ENCODE data around the gene B3GAT1. TPM values are rescaled to one million over a fixed set of nuclear protein-coding genes. Genes with fewer than 3 reads are reported as not detected.

B3GAT1 gene
- total and polyA plus RNA-seq, 2 of the 13 experiments (the other 11 are each of a cell fraction or from before 2014, with no cell fraction given): not detected

DNA sequence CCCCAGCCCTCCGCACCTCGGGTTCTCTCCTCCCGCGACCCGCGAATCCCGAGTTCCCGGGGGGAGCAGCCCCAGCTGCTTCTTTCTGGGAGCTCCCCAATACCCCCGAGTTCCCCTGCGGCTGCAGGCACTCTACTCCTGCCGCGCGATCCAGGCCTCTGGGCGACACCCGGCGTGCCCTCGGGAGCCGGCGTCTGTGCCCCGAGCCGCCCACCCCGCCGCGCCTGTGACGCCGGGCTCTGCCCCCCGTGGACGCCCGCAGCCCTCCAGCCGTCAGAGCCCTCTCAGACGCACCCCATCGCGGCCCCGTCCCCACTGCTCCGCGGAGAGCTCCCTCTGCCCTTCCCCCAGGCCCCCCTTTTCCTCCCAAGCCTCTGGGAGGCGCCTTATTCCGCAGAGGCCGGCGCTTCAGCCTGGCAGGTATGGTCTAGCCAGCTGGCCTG, 79.8 kb downstream of the B3GAT1 start (continued):
- peak; percentile 2; the same call in 1 of the 2 replicates for TF ChIP-seq ZNF687 (CRISPR knock-in tag; IDR thresholded peaks at IDR 0.05)

- 13% methylated on average over 13 of the region's 80 CpGs for WGBS (ENCODE audit: low lambda C conversion rate)
- intact Hi-C loops (cut with micrococcal nuclease; ENCODE audit: unreplicated experiment): no loop called here
- Histone ChIP-seq H3K4me3 (replicated peaks in 1 of 3; ENCODE audit: insufficient read depth in 1 of 3, low read depth in 2 of 3, low read length in 3 of 3) (peak within 1 kb of the TSS; percentile 34 to 52 (median 35); a peak in 4 of 6 replicates), H3K4me1 (ENCODE audit: insufficient read depth, low read length) (peaks cover 16% of the 10 kb centered on the region), H2AFZ (ENCODE audit: low read length) (no peak within 1 kb of the TSS), H3K79me2 (ENCODE audit: insufficient read depth, low read length) (no peaks in the 10 kb centered on the region), H3K4me2 (ENCODE audit: low read depth, low read length) (peak within 1 kb of the TSS; percentile 63), H3K9ac (ENCODE audit: insufficient read depth, low read depth, low read length) (no peak within 1 kb of the TSS), H4K20me1 (ENCODE audit: insufficient read depth, low read length) (no peaks in the 10 kb centered on the region), H3K27me3 (ENCODE audit: control insufficient read depth in 1 of 2, insufficient read depth in 2 of 2, low read length in 2 of 2) (peaks cover 0 to 23% of the 10 kb centered on the region in 2 experiments), H3K27ac (ENCODE audit: extremely low read length, insufficient read depth, low read length) (no peak within 1 kb of the TSS), H3K36me3 (replicated peaks in 1 of 2; ENCODE audit: control insufficient read depth in 1 of 2, insufficient read depth in 2 of 2, low read length in 2 of 2) (no peaks in the 10 kb centered on the region), H3K9me3 (ENCODE audit: low read length) (no peaks in the 10 kb centered on the region)
- no TSS peak for BruUV-seq (replicated peaks)
- no peak for FAIRE-seq
- CTCF ChIA-PET (ENCODE audit: low intra/inter-chr PET ratio, low total read pairs): no interaction called here
- ATAC-seq: peak; percentile 84
- DNase-seq (ENCODE audit: low spot score): peak; percentile 35
- POLR2A ChIA-PET: interaction anchor here (0.6 kb wide), 1 partner anchor 107 kb away, joined by 3 read pairs; the partner anchor contains the start of gene VPS26B
- in situ Hi-C loops (cut with HindIII; ENCODE audit: extremely low pct_ligation_motif_present, low pct_unique_long_range_greater_than_20kb): no loop called here
- TF ChIP-seq CBX2 (IDR thresholded peaks at IDR 0.05; ENCODE audit: low read depth, low read length): no peak
- no peak for TF ChIP-seq CBX2 (CRISPR knock-in tag; IDR thresholded peaks at IDR 0.05; ENCODE audit: low read depth)
- TF ChIP-seq NCOR1 (IDR thresholded peaks at IDR 0.05; ENCODE audit: borderline replicate concordance, low read length): no peak
- no peak for TF ChIP-seq ZNF225 (CRISPR knock-in tag; IDR thresholded peaks at IDR 0.05)
- TF ChIP-seq, protein P1, sequence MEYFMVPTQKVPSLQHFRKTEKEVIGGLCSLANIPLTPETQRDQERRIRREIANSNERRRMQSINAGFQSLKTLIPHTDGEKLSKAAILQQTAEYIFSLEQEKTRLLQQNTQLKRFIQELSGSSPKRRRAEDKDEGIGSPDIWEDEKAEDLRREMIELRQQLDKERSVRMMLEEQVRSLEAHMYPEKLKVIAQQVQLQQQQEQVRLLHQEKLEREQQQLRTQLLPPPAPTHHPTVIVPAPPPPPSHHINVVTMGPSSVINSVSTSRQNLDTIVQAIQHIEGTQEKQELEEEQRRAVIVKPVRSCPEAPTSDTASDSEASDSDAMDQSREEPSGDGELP (IDR thresholded peaks at IDR 0.05; ENCODE audit: borderline replicate concordance, low read depth): no peak
- TF ChIP-seq SKIL (CRISPR knock-in tag; IDR thresholded peaks at IDR 0.05; ENCODE audit: borderline replicate concordance): no peak
- no peak for TF ChIP-seq JUN (CRISPR knock-in tag; IDR thresholded peaks at IDR 0.05)
- no peak for TF ChIP-seq ZNF513 (CRISPR knock-in tag; conservative IDR thresholded peaks at IDR 0.05)
- no peak for TF ChIP-seq LCORL (IDR thresholded peaks at IDR 0.05)
- no peak for TF ChIP-seq LCORL (CRISPR knock-in tag; IDR thresholded peaks at IDR 0.05)
- TF ChIP-seq AGO2 (optimal IDR thresholded peaks at IDR 0.05; ENCODE audit: low read depth, low read length): no peak
- no peak for TF ChIP-seq ZNF766 (CRISPR knock-in tag; IDR thresholded peaks at IDR 0.05; ENCODE audit: borderline replicate concordance)
Measured at GRCh38 chr11:134331354-134332188, 80.5 kb downstream of the B3GAT1 start, which contains the start of gene GLB1L2. GLB1L2 (plus strand) TSS chr11:134331988; CDS start chr11:134332062, 74 bp downstream.
